B cell (primary cell): ENCODE results near the gene PCGF5. TPM values are rescaled to one million over a fixed set of nuclear protein-coding genes. Genes with fewer than 3 reads are reported as not detected.
A peak's percentile ranks its signal among the peaks of the same experiment; 100 is the strongest.

Source experiments
- ATAC-seq: fragments of 200-7000 bp; cut with Tn5 transposase; one replicate; pipeline ENCODE4 v1.10.0; 2021; ENCODE audit warnings: low read depth, mild to moderate bottlenecking, moderate number of reproducible peaks, moderate library complexity
- CTCF ChIA-PET: fragments of 350-600 bp; sonication (Branson Sonifier 250); formaldehyde crosslinking; loops from one replicate; lab custom pipeline; 2021; ENCODE audit warnings: antibody characterized with exemption, inconsistent platforms; lab: Charles Lee
- POLR2A ChIA-PET: fragments of 350-600 bp; sonication (Branson Sonifier 250); formaldehyde crosslinking; loops from one replicate; lab custom pipeline; 2021; ENCODE audit warnings: antibody characterized with exemption; lab: Charles Lee
- DNase-seq: peaks from one replicate; pipeline ENCODE4 v3.0.0; 2013
- H2AFZ ChIP-seq: 2 replicates; pipeline ENCODE4 v1.6.1; 2012; ENCODE audit warnings: mild to moderate bottlenecking, low read depth, low read length; ENCODE audit not compliant: insufficient read depth, poor library complexity, severe bottlenecking
- H3K27ac ChIP-seq, 2 donors: 1 replicate in 1 of 2; 2 replicates in 1 of 2; pipeline ENCODE4 v1.5.1; 2012 to 2013; ENCODE audit warnings: low read length in 2 of 2, mild to moderate bottlenecking in 2 of 2, moderate library complexity in 1 of 2
- H3K27me3 ChIP-seq, 4 experiments: fragments of 200-600 bp in 1 of 4; sonication (generic) in 1 of 4; replicated peaks in 1 of 4; 1 replicate in 2 of 4; 2 replicates in 2 of 4; pipeline versions ENCODE4 v1.6.1 to v1.7.0; 2013 to 2016; ENCODE audit warnings: low read length in 3 of 4, mild to moderate bottlenecking in 2 of 4, mixed read lengths in 1 of 4, moderate library complexity in 1 of 4; ENCODE audit not compliant: insufficient read depth in 4 of 4, control insufficient read depth in 3 of 4; ENCODE audit errors: control extremely low read depth in 1 of 4
- H3K36me3 ChIP-seq, 2 experiments: replicated peaks in 1 of 2; 1 replicate in 1 of 2; 2 replicates in 1 of 2; pipeline versions ENCODE4 v1.6.1 to v1.7.1; 2013; ENCODE audit warnings: low read length in 1 of 2; ENCODE audit not compliant: insufficient read depth in 2 of 2, control insufficient read depth in 1 of 2; ENCODE audit errors: control extremely low read depth in 1 of 2, extremely low read depth in 1 of 2
- H3K4me1 ChIP-seq, 2 donors: fragments of 200-600 bp in 1 of 2; sonication (generic) in 1 of 2; 1 replicate in 1 of 2; 2 replicates in 1 of 2; pipeline versions ENCODE4 v1.5.1 to v1.6.1; 2013 to 2017; ENCODE audit warnings: low read length in 2 of 2; ENCODE audit not compliant: control insufficient read depth in 2 of 2, insufficient read depth in 2 of 2
- H3K4me2 ChIP-seq: replicated peaks from 2 replicates; pipeline ENCODE3; 2012; ENCODE audit warnings: mild to moderate bottlenecking, low read depth, low read length; ENCODE audit not compliant: poor library complexity, severe bottlenecking
- H3K4me3 ChIP-seq, 5 experiments: fragments of 200-600 bp in 1 of 5; sonication (generic) in 1 of 5; 1 replicate in 3 of 5; 2 replicates in 2 of 5; pipeline versions ENCODE4 v1.5.1 to v1.7.0; 2011 to 2016; ENCODE audit warnings: low read length in 4 of 5, mild to moderate bottlenecking in 4 of 5, low read depth in 2 of 5, control low read depth in 1 of 5, moderate library complexity in 1 of 5; ENCODE audit not compliant: insufficient read depth in 1 of 5; ENCODE audit errors: control extremely low read depth in 1 of 5, extremely low read depth in 1 of 5
- H3K79me2 ChIP-seq: fragments of 200-600 bp; sonication (generic); one replicate; pipeline ENCODE4 v1.6.0; 2016; ENCODE audit warnings: low read length; ENCODE audit not compliant: control insufficient read depth, insufficient read depth
- H3K9ac ChIP-seq: fragments of 200-600 bp; sonication (generic); 2 replicates; pipeline ENCODE4 v1.6.1; 2017; ENCODE audit warnings: mild to moderate bottlenecking, low read length, moderate library complexity
- H3K9me3 ChIP-seq, 3 donors: one replicate each; pipeline versions ENCODE4 v1.6.1 to v1.7.1; 2013; ENCODE audit warnings: low read length in 2 of 3; ENCODE audit not compliant: control insufficient read depth in 2 of 3, insufficient read depth in 1 of 3; ENCODE audit errors: control extremely low read depth in 1 of 3
- H4K20me1 ChIP-seq: 2 replicates; pipeline ENCODE4 v1.6.0; 2012; ENCODE audit warnings: mild to moderate bottlenecking, low read length; ENCODE audit not compliant: insufficient read depth, control insufficient read depth, poor library complexity, severe bottlenecking
- H3K27ac Mint-ChIP-seq: one replicate; pipeline ENCODE4 v1.8.0; 2021; ENCODE audit warnings: mixed read lengths
- H3K27me3 Mint-ChIP-seq: one replicate; pipeline ENCODE4 v1.8.0; 2021; ENCODE audit warnings: mixed read lengths
- H3K4me1 Mint-ChIP-seq: one replicate; pipeline ENCODE4 v1.8.0; 2021; ENCODE audit warnings: mixed read lengths
- H3K4me3 Mint-ChIP-seq: one replicate; pipeline ENCODE4 v1.8.0; 2021; ENCODE audit warnings: mixed read lengths
- H3K9me3 Mint-ChIP-seq: one replicate; pipeline ENCODE4 v1.8.0; 2022; ENCODE audit warnings: mixed read lengths; ENCODE audit not compliant: insufficient read depth
- CTCF ChIP-seq: fragments of 200-600 bp; IDR thresholded peaks from one replicate; pipeline ENCODE4 v1.8.0; 2022; ENCODE audit warnings: antibody characterized with exemption, mild to moderate bottlenecking
- EZH2 ChIP-seq: IDR thresholded peaks from 2 replicates; pipeline ENCODE4 v1.6.1; 2012; ENCODE audit warnings: borderline replicate concordance, low read depth, mild to moderate bottlenecking, moderate library complexity, low read length; ENCODE audit not compliant: insufficient read depth, poor library complexity, severe bottlenecking
- WGBS: methylation state at CpG from one replicate; pipeline ENCODE4 v1.1.5; 2013; ENCODE audit warnings: missing lambda C conversion rate; ENCODE audit not compliant: insufficient coverage; 5-methylcytosine and 5-hydroxymethylcytosine counted together
- intact Hi-C: fragments of 100-400 bp; cut with micrococcal nuclease; formaldehyde crosslinking; loops from one replicate; pipeline ENCODE4 v1.10.0; 2022
- polyA plus RNA-seq: library from polyadenylated mRNA; depleted of rRNA; stranded (reverse); fragments of >200 nt; gene quantifications from 2 replicates; pipeline ENCODE4 v1.2.3, GENCODE V29; 2012
- total RNA-seq, 2 donors: library from RNA; stranded (reverse); fragments of 120-200 nt in 1 of 2; gene quantifications; 1 replicate in 1 of 2; 2 replicates in 1 of 2; pipeline versions ENCODE4 v1.2.3 to v1.2.4, GENCODE V29; 2013 to 2022

Gene PCGF5
- total and polyA plus RNA-seq, 2 donors (not counting 1 experiment from before 2014, with no cell fraction given): 37.6 to 102 TPM

GRCh38 chr10:91196268-91197048, 24.0 kb upstream of the PCGF5 start:
- TF ChIP-seq CTCF (no peak), EZH2 (no peak)
- no peak for ATAC-seq
- CTCF ChIA-PET: interaction anchor here (1.0 to 2.5 kb wide), 5 partner anchors 14 to 54 kb away, joined by 3 to 12 read pairs (median 3); no protein-coding TSS in a partner anchor

GRCh38 chr10:91197127-91197526, 23.3 kb upstream of the PCGF5 start:
- no peak overlapping the region for H3K4me3 Mint-ChIP-seq
- POLR2A ChIA-PET: interaction anchor here (1.8 kb wide), 1 partner anchor 33 kb away, joined by 5 read pairs; no protein-coding TSS in a partner anchor
- H2AFZ ChIP-seq: no peak overlapping the region
- DNase-seq (no peak), ATAC-seq (no peak)
- H3K36me3 ChIP-seq: no peaks in the 10 kb centered on the region
- peak overlapping the region; percentile 76 for H3K27ac Mint-ChIP-seq
- H3K27ac ChIP-seq: peak overlapping the region; percentile 2 to 73
- no peaks in the 10 kb centered on the region for H3K27me3 ChIP-seq
- H3K4me1 Mint-ChIP-seq: peaks cover 87% of the 10 kb centered on the region
- H3K4me1 ChIP-seq: peaks cover 45 to 53% of the 10 kb centered on the region in 2 donors
- WGBS: 90% methylated on average over 8 of the region's 12 CpGs
- no peak overlapping the region for H3K4me2 ChIP-seq
- no peaks in the 10 kb centered on the region for H3K9me3 ChIP-seq
- H3K27me3 Mint-ChIP-seq: no peaks in the 10 kb centered on the region
- no peaks in the 10 kb centered on the region for H3K9me3 Mint-ChIP-seq
- CTCF ChIA-PET: interaction anchor here (1.0 to 2.5 kb wide), 5 partner anchors 13 to 53 kb away, joined by 3 to 12 read pairs (median 3); no protein-coding TSS in a partner anchor
- TF ChIP-seq CTCF (no peak), EZH2 (no peak)
- intact Hi-C loops: no loop called here
- H3K9ac ChIP-seq: no peak overlapping the region
- H4K20me1 ChIP-seq: no peaks in the 10 kb centered on the region
- peaks cover 63% of the 10 kb centered on the region for H3K79me2 ChIP-seq
- H3K4me3 ChIP-seq: no peak overlapping the region

More at GRCh38 chr10:91196268-91197048, 24.0 kb upstream of the PCGF5 start:
- Mint-ChIP-seq H3K9me3 (no peaks in the 10 kb centered on the region), H3K4me3 (no peak overlapping the region), H3K27ac (peak overlapping the region; percentile 76), H3K4me1 (peaks cover 87% of the 10 kb centered on the region), H3K27me3 (no peaks in the 10 kb centered on the region)
- H4K20me1 ChIP-seq: no peaks in the 10 kb centered on the region
- H3K4me2 ChIP-seq: no peak overlapping the region
- peak overlapping the region in 1 of 2 donors; percentile 73 for H3K27ac ChIP-seq
- DNase-seq: no peak
- no peak overlapping the region for H3K4me3 ChIP-seq
- H3K9ac ChIP-seq: no peak overlapping the region
- peaks cover 44 to 52% of the 10 kb centered on the region in 2 donors for H3K4me1 ChIP-seq
- no peaks in the 10 kb centered on the region for H3K9me3 ChIP-seq
- H3K36me3 ChIP-seq: no peaks in the 10 kb centered on the region
- H2AFZ ChIP-seq: no peak overlapping the region
- H3K27me3 ChIP-seq: no peaks in the 10 kb centered on the region
- WGBS: no CpG with 5 or more reads among the region's 2 CpGs
- peaks cover 69% of the 10 kb centered on the region for H3K79me2 ChIP-seq
- POLR2A ChIA-PET: no interaction called here
- intact Hi-C loops: no loop called here
